ENCODE results near the gene NSRP1. TPM values are rescaled to one million over a fixed set of nuclear protein-coding genes. Genes with fewer than 3 reads are reported as not detected.
A peak's percentile ranks its signal among the peaks of the same experiment; 100 is the strongest.
"Not testable (repeated sequence)": the region's sequence is repeated elsewhere in the genome, so short reads cannot be mapped to it uniquely, and the experiment has no call there.

The NSRP1 gene
- total and polyA plus RNA-seq, 10 of the 15 experiments (the other 5 are each of a cell fraction or from before 2014, with no cell fraction given): 12.5 to 69.7 (median 37.8) TPM

DNA sequence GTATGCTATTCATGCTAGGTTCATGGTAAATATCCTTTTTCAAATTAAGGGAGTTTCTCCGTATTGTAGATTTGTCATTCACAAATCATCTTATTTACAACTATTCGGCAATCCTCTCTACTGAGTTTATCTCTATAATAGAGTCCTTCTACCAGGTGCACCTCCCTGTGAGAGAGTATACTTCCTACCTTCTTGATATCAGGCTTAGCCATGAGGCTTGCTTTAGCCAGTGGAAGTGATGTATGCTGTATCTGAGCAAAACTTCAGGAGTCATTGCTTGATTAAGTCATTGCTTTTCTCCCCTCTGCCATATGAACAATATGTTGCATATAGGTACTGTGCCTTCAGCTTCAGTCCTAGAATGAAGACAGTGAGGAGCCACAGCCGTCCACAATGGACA, 20.5 kb downstream of the NSRP1 start:
- FAIRE-seq (no peak), ATAC-seq (no peak), DNase-seq (ENCODE audit: low read depth, low spot score) (no peak)
- TF ChIP-seq JUND (IDR thresholded peaks at IDR 0.05; ENCODE audit: low read depth, low read length) (no peak), SRF (IDR thresholded peaks at IDR 0.05; ENCODE audit: low read depth in 2 of 2, low read length in 2 of 2) (no peak), RELA (IDR thresholded peaks at IDR 0.05; ENCODE audit: borderline replicate concordance, partially characterized antibody) (no peak), WRNIP1 (IDR thresholded peaks at IDR 0.05; ENCODE audit: borderline replicate concordance, low read depth, low read length) (no peak), NBN (IDR thresholded peaks at IDR 0.05) (no peak), RBBP5 (conservative IDR thresholded peaks at IDR 0.05) (no peak), NRF1 (conservative IDR thresholded peaks at IDR 0.05; ENCODE audit: low read depth, low read length) (no peak)
- no peak overlapping the region for H2AFZ ChIP-seq (ENCODE audit: control insufficient read depth, low read depth, low read length)
- no peak overlapping the region for H3K4me2 ChIP-seq (ENCODE audit: control insufficient read depth, insufficient read depth)
- H3K27me3 ChIP-seq (replicated peaks in 1 of 2; ENCODE audit: control insufficient read depth in 2 of 2, insufficient read depth in 2 of 2, low read length in 1 of 2): no peaks in the 10 kb centered on the region
- ChIA-PET RAD21 (ENCODE audit: unreplicated experiment) (no interaction called here), SMC1A (ENCODE audit: uncharacterized antibody, unreplicated experiment) (interaction anchor here (1.9 to 2.3 kb wide), 2 partner anchors 12 to 14 kb away, joined by 4 to 8 read pairs; no protein-coding TSS in a partner anchor), POLR2A (no interaction called here), CTCF (interaction anchor here (1.4 to 4.9 kb wide), 2 partner anchors 9 to 12 kb away, joined by 4 to 35 read pairs; no protein-coding TSS in a partner anchor)
- in situ Hi-C loops (cut with MboI): no loop called here
- no peak overlapping the region for H3K9ac ChIP-seq (ENCODE audit: control insufficient read depth, insufficient read depth, low read length)
- H4K20me1 ChIP-seq (ENCODE audit: control insufficient read depth, insufficient read depth): no peaks in the 10 kb centered on the region
- no peak overlapping the region for H3K4me3 ChIP-seq
- intact Hi-C loops (cut with micrococcal nuclease; ENCODE audit: unreplicated experiment): no loop called here
- peaks cover 0 to 25% of the 10 kb centered on the region in 2 experiments; a peak in 2 of 4 replicates for H3K36me3 ChIP-seq (ENCODE audit: control insufficient read depth in 2 of 2, insufficient read depth in 2 of 2, low read length in 1 of 2)
- H3K79me2 ChIP-seq (ENCODE audit: control insufficient read depth, insufficient read depth, low read length): peaks cover 20% of the 10 kb centered on the region
- H3K4me1 ChIP-seq (ENCODE audit: control insufficient read depth, insufficient read depth, low read length): no peaks in the 10 kb centered on the region
- 96% methylated on average over 3 of the region's 3 CpGs for WGBS (ENCODE audit: insufficient coverage, insufficient replicate concordance, low lambda C conversion rate, missing lambda C conversion rate)
- no TSS peak for BruUV-seq (replicated peaks)
- H3K9me3 ChIP-seq (replicated peaks; ENCODE audit: control insufficient read depth, insufficient read depth, low read length): no peaks in the 10 kb centered on the region
- no peak overlapping the region for H3K27ac ChIP-seq (ENCODE audit: control insufficient read depth, insufficient read depth)

DNA sequence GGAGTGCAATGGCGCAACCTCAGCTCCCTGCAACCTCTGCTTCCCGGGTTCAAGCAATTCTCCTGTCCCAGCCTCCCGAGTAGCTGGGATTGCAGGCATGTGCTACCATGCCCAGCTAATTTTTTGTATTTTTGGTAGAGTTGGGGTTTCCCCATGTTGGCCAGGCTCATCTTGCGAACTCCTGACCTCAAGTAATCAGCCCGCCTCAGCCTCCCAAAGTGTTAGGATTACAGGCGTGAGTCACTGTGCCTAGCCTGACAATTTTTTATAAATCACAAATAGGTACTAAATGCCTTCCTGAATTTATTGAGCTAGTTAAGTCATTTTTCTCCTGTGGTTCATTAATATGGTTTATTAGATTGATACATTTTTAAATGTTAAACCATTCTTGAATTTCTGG, 31.2 kb downstream of the NSRP1 start:
- SMC1A ChIA-PET (ENCODE audit: uncharacterized antibody, unreplicated experiment): interaction anchor here (1.1 to 1.2 kb wide), 2 partner anchors 18 to 43 kb away, joined by 4 to 5 read pairs; no protein-coding TSS in a partner anchor
- DNase-seq (ENCODE audit: low read depth, low spot score); BruUV-seq (replicated peaks): not testable (repeated sequence)

More for the DNA sequence above, 31.2 kb downstream of the NSRP1 start:
- in situ Hi-C loops (cut with MboI); H2AFZ ChIP-seq (ENCODE audit: control insufficient read depth, low read depth, low read length); FAIRE-seq; H3K27me3 ChIP-seq (replicated peaks in 1 of 2; ENCODE audit: control insufficient read depth in 2 of 2, insufficient read depth in 2 of 2, low read length in 1 of 2); H3K9me3 ChIP-seq (replicated peaks; ENCODE audit: control insufficient read depth, insufficient read depth, low read length); H3K9ac ChIP-seq (ENCODE audit: control insufficient read depth, insufficient read depth, low read length); H3K4me3 ChIP-seq; H3K4me2 ChIP-seq (ENCODE audit: control insufficient read depth, insufficient read depth); RAD21 ChIA-PET (ENCODE audit: unreplicated experiment); H3K27ac ChIP-seq (ENCODE audit: control insufficient read depth, insufficient read depth); H4K20me1 ChIP-seq (ENCODE audit: control insufficient read depth, insufficient read depth); intact Hi-C loops (cut with micrococcal nuclease; ENCODE audit: unreplicated experiment); H3K36me3 ChIP-seq (ENCODE audit: control insufficient read depth in 2 of 2, insufficient read depth in 2 of 2, low read length in 1 of 2); H3K4me1 ChIP-seq (ENCODE audit: control insufficient read depth, insufficient read depth, low read length): not testable (repeated sequence)
- WGBS (ENCODE audit: insufficient coverage, insufficient replicate concordance, low lambda C conversion rate, missing lambda C conversion rate): 50% methylated on average over 6 of the region's 6 CpGs
- peak; percentile 36; the same call in 1 of the 2 replicates for TF ChIP-seq NR2F1 (conservative IDR thresholded peaks at IDR 0.05)
- ChIA-PET CTCF (interaction anchor here (1.0 to 3.9 kb wide), 3 partner anchors 23 to 48 kb away, joined by 3 to 16 read pairs (median 5); no protein-coding TSS in a partner anchor), POLR2A (interaction anchor here (0.7 to 2.0 kb wide), 2 partner anchors 15 to 286 kb away, joined by 5 to 10 read pairs; no protein-coding TSS in a partner anchor)
- peak; percentile 53 for ATAC-seq
- peaks cover 10% of the 10 kb centered on the region for H3K79me2 ChIP-seq (ENCODE audit: control insufficient read depth, insufficient read depth, low read length)
